Suprapubic skin (tissue), 4 donors: ENCODE data around the gene ICAM2.

Source experiments
- CTCF ChIP-seq, 2 donors: fragments of 200-600 bp in 1 of 2; fragments of 450-650 bp in 1 of 2; sonication (generic) in 1 of 2; IDR thresholded peaks; one replicate each; pipeline ENCODE4 v1.5.1; 2016 to 2019; ENCODE audit warnings: antibody characterized with exemption in 2 of 2, mild to moderate bottlenecking in 1 of 2, moderate library complexity in 1 of 2
- EP300 ChIP-seq: sonication (generic); formaldehyde crosslinking; IDR thresholded peaks from one replicate; pipeline ENCODE4 v1.6.1; 2017; ENCODE audit warnings: antibody characterized with exemption
- POLR2AphosphoS5 ChIP-seq, 3 donors: sonication (generic); formaldehyde crosslinking; IDR thresholded peaks; one replicate each; pipeline ENCODE4 v1.6.1; 2017; ENCODE audit warnings: antibody characterized with exemption in 3 of 3

DNA sequence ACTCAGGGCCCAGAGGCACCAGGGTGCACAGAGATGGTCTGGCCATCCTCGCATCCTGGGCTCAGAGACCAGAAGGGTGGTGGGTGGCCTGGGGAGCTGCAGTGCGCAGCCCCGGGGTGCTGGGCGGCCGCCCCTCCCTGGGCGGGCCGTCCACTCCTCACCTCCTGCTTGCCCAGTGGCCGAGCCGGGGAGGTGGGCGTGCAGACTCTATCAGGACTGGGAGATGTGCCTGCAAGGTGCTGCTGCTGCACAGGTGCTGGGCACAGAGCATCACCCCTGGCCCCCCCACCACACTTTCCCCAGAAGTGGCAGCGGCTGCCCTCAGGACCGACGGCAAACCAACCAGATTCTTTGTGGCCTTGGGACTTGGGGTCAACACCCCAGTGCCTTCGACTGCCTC, 47.6 kb downstream of the ICAM2 start, which contains the start of gene SCN4A:
- TF ChIP-seq EP300 (no peak), CTCF (IDR thresholded peaks at IDR 0.05) (no peak), POLR2AphosphoS5 (IDR thresholded peaks at IDR 0.05) (no peak)
